Hepatocyte (in vitro differentiated cells): ENCODE measurements around the gene JAKMIP1. TPM values are rescaled to one million over a fixed set of nuclear protein-coding genes. Genes with fewer than 3 reads are reported as not detected.

ENCODE experiments used
- DNase-seq: peaks from one replicate; pipeline ENCODE4 v3.0.0-alpha.2; 2016; ENCODE audit warnings: low spot score
- H2AFZ ChIP-seq: fragments of 200-600 bp; sonication (generic); 2 replicates; pipeline ENCODE4 v1.6.0; 2016; ENCODE audit warnings: antibody characterized with exemption, mild to moderate bottlenecking
- H3K27ac ChIP-seq: fragments of 200-600 bp; sonication (generic); 2 replicates; pipeline ENCODE4 v1.5.1; 2016; ENCODE audit warnings: mild to moderate bottlenecking
- H3K27me3 ChIP-seq: fragments of 200-600 bp; sonication (generic); 2 replicates; pipeline ENCODE4 v1.6.1; 2016
- H3K36me3 ChIP-seq: fragments of 200-600 bp; sonication (generic); replicated peaks from 2 replicates; pipeline ENCODE4 v1.5.1; 2016; ENCODE audit warnings: low read depth; ENCODE audit not compliant: insufficient read depth
- H3K4me1 ChIP-seq: fragments of 200-600 bp; sonication (generic); 2 replicates; pipeline ENCODE4 v1.5.1; 2016; ENCODE audit warnings: mild to moderate bottlenecking, moderate library complexity; ENCODE audit not compliant: insufficient read depth
- H3K4me2 ChIP-seq: fragments of 200-600 bp; sonication (generic); 2 replicates; pipeline ENCODE4 v1.6.0; 2016
- H3K4me3 ChIP-seq: fragments of 200-600 bp; sonication (generic); 2 replicates; pipeline ENCODE4 v1.5.1; 2016; ENCODE audit warnings: mild to moderate bottlenecking
- H3K79me2 ChIP-seq: fragments of 200-600 bp; sonication (generic); 2 replicates; pipeline ENCODE4 v1.6.0; 2017; ENCODE audit warnings: mild to moderate bottlenecking
- H3K9me2 ChIP-seq: fragments of 200-600 bp; sonication (generic); replicated peaks from 2 replicates; pipeline ENCODE4 v1.6.0; 2017; ENCODE audit warnings: mild to moderate bottlenecking; ENCODE audit not compliant: insufficient read depth
- H3K9me3 ChIP-seq: fragments of 200-600 bp; sonication (generic); 2 replicates; pipeline ENCODE4 v1.5.1; 2016; ENCODE audit warnings: low read depth, mild to moderate bottlenecking
- H4K20me1 ChIP-seq: fragments of 200-600 bp; sonication (generic); 2 replicates; pipeline ENCODE4 v1.6.0; 2016; ENCODE audit warnings: mild to moderate bottlenecking; ENCODE audit not compliant: insufficient read depth, poor library complexity, severe bottlenecking
- CTCF ChIP-seq: fragments of 200-600 bp; sonication (generic); IDR thresholded peaks from 2 replicates; pipeline ENCODE4 v1.5.1; 2016; ENCODE audit warnings: antibody characterized with exemption, mild to moderate bottlenecking; ENCODE audit not compliant: poor library complexity
- EZH2 ChIP-seq: fragments of 200-600 bp; sonication (generic); IDR thresholded peaks from 2 replicates; pipeline ENCODE4 v1.6.1; 2016; ENCODE audit warnings: antibody characterized with exemption, mild to moderate bottlenecking, borderline replicate concordance
- EZH2phosphoT487 ChIP-seq: fragments of 200-600 bp; sonication (generic); IDR thresholded peaks from one replicate; pipeline ENCODE4 v1.6.1; 2018; ENCODE audit warnings: antibody characterized with exemption, mild to moderate bottlenecking, low read depth, moderate library complexity; ENCODE audit not compliant: unreplicated experiment, severe bottlenecking
- WGBS: methylation state at CpG from one replicate; pipeline ENCODE4 v1.1.6; 2016; ENCODE audit warnings: low lambda C conversion rate; ENCODE audit errors: missing lambda C conversion rate; 5-methylcytosine and 5-hydroxymethylcytosine counted together
- polyA plus RNA-seq: library from polyadenylated mRNA; unstranded; fragments of >200 nt; fragmentation: Nextera tagmentation; extraction: Ambion mirVana; gene quantifications from 2 replicates; pipeline ENCODE4 v1.2.1, GENCODE V29; 2016
- total RNA-seq: library from RNA; depleted of rRNA; stranded (reverse); fragments of >200 nt; gene quantifications from 2 replicates; pipeline ENCODE4 v1.2.3, GENCODE V29; 2014

The JAKMIP1 gene
- total and polyA plus RNA-seq, 2 experiments from 2014 or later: not detected

- no peaks in the 10 kb centered on the region for H3K9me2 ChIP-seq
- H4K20me1 ChIP-seq: no peaks in the 10 kb centered on the region
- no peaks in the 10 kb centered on the region for H3K79me2 ChIP-seq
- H3K9me3 ChIP-seq: no peaks in the 10 kb centered on the region
- H3K27me3 ChIP-seq: peaks cover 7% of the 10 kb centered on the region
- H3K27ac ChIP-seq: no peak overlapping the region
- TF ChIP-seq EZH2phosphoT487 (no peak), CTCF (no peak), EZH2 (no peak)
- H3K4me3 ChIP-seq: no peak overlapping the region
- H3K4me1 ChIP-seq: no peaks in the 10 kb centered on the region
- 88% methylated on average over 6 of the region's 6 CpGs for WGBS
- DNase-seq: no peak
- no peaks in the 10 kb centered on the region for H3K36me3 ChIP-seq
- no peak overlapping the region for H3K4me2 ChIP-seq
- H2AFZ ChIP-seq: no peak overlapping the region
Observed at GRCh38 chr4:6093671-6094070, 106.7 kb downstream of the JAKMIP1 start.

- no peak overlapping the region for H3K4me2 ChIP-seq
- no peak overlapping the region for H3K27ac ChIP-seq
- H3K9me3 ChIP-seq: no peaks in the 10 kb centered on the region
- DNase-seq: no peak
- H3K4me1 ChIP-seq: no peaks in the 10 kb centered on the region
- H3K36me3 ChIP-seq: no peaks in the 10 kb centered on the region
- WGBS: 81% methylated on average over 3 of the region's 3 CpGs
- no peak for TF ChIP-seq CTCF
- TF ChIP-seq EZH2: no peak
- no peak for TF ChIP-seq EZH2phosphoT487
- H2AFZ ChIP-seq: no peak overlapping the region
- no peaks in the 10 kb centered on the region for H3K9me2 ChIP-seq
- H3K79me2 ChIP-seq: no peaks in the 10 kb centered on the region
- H4K20me1 ChIP-seq: no peaks in the 10 kb centered on the region
- H3K4me3 ChIP-seq: no peak overlapping the region
- H3K27me3 ChIP-seq: peaks cover 7% of the 10 kb centered on the region
Observed at GRCh38 chr4:6092971-6093370, 107.4 kb downstream of the JAKMIP1 start.

GRCh38 chr4:6092131-6092530, 108.2 kb downstream of the JAKMIP1 start:
- H3K4me1 ChIP-seq: no peaks in the 10 kb centered on the region
- TF ChIP-seq CTCF (no peak), EZH2 (no peak), EZH2phosphoT487 (no peak)
- no peak overlapping the region for H3K4me2 ChIP-seq
- no peaks in the 10 kb centered on the region for H3K9me3 ChIP-seq
- H3K36me3 ChIP-seq: no peaks in the 10 kb centered on the region
- H3K4me3 ChIP-seq: no peak overlapping the region
- H3K27me3 ChIP-seq: peaks cover 7% of the 10 kb centered on the region
- no peaks in the 10 kb centered on the region for H3K79me2 ChIP-seq
- H4K20me1 ChIP-seq: no peaks in the 10 kb centered on the region
- no peak overlapping the region for H3K27ac ChIP-seq
- WGBS: 62% methylated on average over 7 of the region's 7 CpGs
- no peak overlapping the region for H2AFZ ChIP-seq
- no peak for DNase-seq
- no peaks in the 10 kb centered on the region for H3K9me2 ChIP-seq

GRCh38 chr4:6090931-6091330, 109.4 kb downstream of the JAKMIP1 start:
- Histone ChIP-seq H3K9me3 (no peaks in the 10 kb centered on the region), H4K20me1 (no peaks in the 10 kb centered on the region), H3K27me3 (peaks cover 7% of the 10 kb centered on the region), H2AFZ (no peak overlapping the region), H3K79me2 (no peaks in the 10 kb centered on the region), H3K9me2 (no peaks in the 10 kb centered on the region), H3K4me2 (no peak overlapping the region), H3K27ac (no peak overlapping the region), H3K4me1 (no peaks in the 10 kb centered on the region), H3K4me3 (no peak overlapping the region), H3K36me3 (no peaks in the 10 kb centered on the region)
- TF ChIP-seq EZH2phosphoT487 (no peak), EZH2 (no peak), CTCF (no peak)
- WGBS: 73% methylated on average over 3 of the region's 3 CpGs
- DNase-seq: no peak
